B cell (primary cell): ENCODE data around the gene HERPUD1. TPM values are rescaled to one million over a fixed set of nuclear protein-coding genes. Genes with fewer than 3 reads are reported as not detected.
A peak's percentile ranks its signal among the peaks of the same experiment; 100 is the strongest.

ENCODE experiments used
- ATAC-seq: fragments of 200-7000 bp; cut with Tn5 transposase; one replicate; pipeline ENCODE4 v1.10.0; 2021; ENCODE audit warnings: low read depth, mild to moderate bottlenecking, moderate number of reproducible peaks, moderate library complexity
- CTCF ChIA-PET: fragments of 350-600 bp; sonication (Branson Sonifier 250); formaldehyde crosslinking; loops from one replicate; lab custom pipeline; 2021; ENCODE audit warnings: antibody characterized with exemption, inconsistent platforms; lab: Charles Lee
- POLR2A ChIA-PET: fragments of 350-600 bp; sonication (Branson Sonifier 250); formaldehyde crosslinking; loops from one replicate; lab custom pipeline; 2021; ENCODE audit warnings: antibody characterized with exemption; lab: Charles Lee
- DNase-seq: peaks from one replicate; pipeline ENCODE4 v3.0.0; 2013
- H2AFZ ChIP-seq: 2 replicates; pipeline ENCODE4 v1.6.1; 2012; ENCODE audit warnings: mild to moderate bottlenecking, low read depth, low read length; ENCODE audit not compliant: insufficient read depth, poor library complexity, severe bottlenecking
- H3K27ac ChIP-seq, 2 donors: 1 replicate in 1 of 2; 2 replicates in 1 of 2; pipeline ENCODE4 v1.5.1; 2012 to 2013; ENCODE audit warnings: low read length in 2 of 2, mild to moderate bottlenecking in 2 of 2, moderate library complexity in 1 of 2
- H3K27me3 ChIP-seq, 4 experiments: fragments of 200-600 bp in 1 of 4; sonication (generic) in 1 of 4; replicated peaks in 1 of 4; 1 replicate in 2 of 4; 2 replicates in 2 of 4; pipeline versions ENCODE4 v1.6.1 to v1.7.0; 2013 to 2016; ENCODE audit warnings: low read length in 3 of 4, mild to moderate bottlenecking in 2 of 4, mixed read lengths in 1 of 4, moderate library complexity in 1 of 4; ENCODE audit not compliant: insufficient read depth in 4 of 4, control insufficient read depth in 3 of 4; ENCODE audit errors: control extremely low read depth in 1 of 4
- H3K36me3 ChIP-seq, 2 experiments: replicated peaks in 1 of 2; 1 replicate in 1 of 2; 2 replicates in 1 of 2; pipeline versions ENCODE4 v1.6.1 to v1.7.1; 2013; ENCODE audit warnings: low read length in 1 of 2; ENCODE audit not compliant: insufficient read depth in 2 of 2, control insufficient read depth in 1 of 2; ENCODE audit errors: control extremely low read depth in 1 of 2, extremely low read depth in 1 of 2
- H3K4me1 ChIP-seq, 2 donors: fragments of 200-600 bp in 1 of 2; sonication (generic) in 1 of 2; 1 replicate in 1 of 2; 2 replicates in 1 of 2; pipeline versions ENCODE4 v1.5.1 to v1.6.1; 2013 to 2017; ENCODE audit warnings: low read length in 2 of 2; ENCODE audit not compliant: control insufficient read depth in 2 of 2, insufficient read depth in 2 of 2
- H3K4me2 ChIP-seq: replicated peaks from 2 replicates; pipeline ENCODE3; 2012; ENCODE audit warnings: mild to moderate bottlenecking, low read depth, low read length; ENCODE audit not compliant: poor library complexity, severe bottlenecking
- H3K4me3 ChIP-seq, 5 experiments: fragments of 200-600 bp in 1 of 5; sonication (generic) in 1 of 5; 1 replicate in 3 of 5; 2 replicates in 2 of 5; pipeline versions ENCODE4 v1.5.1 to v1.7.0; 2011 to 2016; ENCODE audit warnings: low read length in 4 of 5, mild to moderate bottlenecking in 4 of 5, low read depth in 2 of 5, control low read depth in 1 of 5, moderate library complexity in 1 of 5; ENCODE audit not compliant: insufficient read depth in 1 of 5; ENCODE audit errors: control extremely low read depth in 1 of 5, extremely low read depth in 1 of 5
- H3K79me2 ChIP-seq: fragments of 200-600 bp; sonication (generic); one replicate; pipeline ENCODE4 v1.6.0; 2016; ENCODE audit warnings: low read length; ENCODE audit not compliant: control insufficient read depth, insufficient read depth
- H3K9ac ChIP-seq: fragments of 200-600 bp; sonication (generic); 2 replicates; pipeline ENCODE4 v1.6.1; 2017; ENCODE audit warnings: mild to moderate bottlenecking, low read length, moderate library complexity
- H3K9me3 ChIP-seq, 3 donors: one replicate each; pipeline versions ENCODE4 v1.6.1 to v1.7.1; 2013; ENCODE audit warnings: low read length in 2 of 3; ENCODE audit not compliant: control insufficient read depth in 2 of 3, insufficient read depth in 1 of 3; ENCODE audit errors: control extremely low read depth in 1 of 3
- H4K20me1 ChIP-seq: 2 replicates; pipeline ENCODE4 v1.6.0; 2012; ENCODE audit warnings: mild to moderate bottlenecking, low read length; ENCODE audit not compliant: insufficient read depth, control insufficient read depth, poor library complexity, severe bottlenecking
- H3K27ac Mint-ChIP-seq: one replicate; pipeline ENCODE4 v1.8.0; 2021; ENCODE audit warnings: mixed read lengths
- H3K27me3 Mint-ChIP-seq: one replicate; pipeline ENCODE4 v1.8.0; 2021; ENCODE audit warnings: mixed read lengths
- H3K4me1 Mint-ChIP-seq: one replicate; pipeline ENCODE4 v1.8.0; 2021; ENCODE audit warnings: mixed read lengths
- H3K4me3 Mint-ChIP-seq: one replicate; pipeline ENCODE4 v1.8.0; 2021; ENCODE audit warnings: mixed read lengths
- H3K9me3 Mint-ChIP-seq: one replicate; pipeline ENCODE4 v1.8.0; 2022; ENCODE audit warnings: mixed read lengths; ENCODE audit not compliant: insufficient read depth
- CTCF ChIP-seq: fragments of 200-600 bp; IDR thresholded peaks from one replicate; pipeline ENCODE4 v1.8.0; 2022; ENCODE audit warnings: antibody characterized with exemption, mild to moderate bottlenecking
- EZH2 ChIP-seq: IDR thresholded peaks from 2 replicates; pipeline ENCODE4 v1.6.1; 2012; ENCODE audit warnings: borderline replicate concordance, low read depth, mild to moderate bottlenecking, moderate library complexity, low read length; ENCODE audit not compliant: insufficient read depth, poor library complexity, severe bottlenecking
- WGBS: methylation state at CpG from one replicate; pipeline ENCODE4 v1.1.5; 2013; ENCODE audit warnings: missing lambda C conversion rate; ENCODE audit not compliant: insufficient coverage; 5-methylcytosine and 5-hydroxymethylcytosine counted together
- intact Hi-C: fragments of 100-400 bp; cut with micrococcal nuclease; formaldehyde crosslinking; loops from one replicate; pipeline ENCODE4 v1.10.0; 2022
- polyA plus RNA-seq: library from polyadenylated mRNA; depleted of rRNA; stranded (reverse); fragments of >200 nt; gene quantifications from 2 replicates; pipeline ENCODE4 v1.2.3, GENCODE V29; 2012
- total RNA-seq, 2 donors: library from RNA; stranded (reverse); fragments of 120-200 nt in 1 of 2; gene quantifications; 1 replicate in 1 of 2; 2 replicates in 1 of 2; pipeline versions ENCODE4 v1.2.3 to v1.2.4, GENCODE V29; 2013 to 2022

The HERPUD1 gene
- total and polyA plus RNA-seq, 2 donors (not counting 1 experiment from before 2014, with no cell fraction given): 273 to 1,041 TPM

- H4K20me1 ChIP-seq: no peaks in the 10 kb centered on the region
- no peaks in the 10 kb centered on the region for H3K36me3 ChIP-seq
- H3K9me3 ChIP-seq: no peaks in the 10 kb centered on the region
- peak overlapping the region; percentile 39 for H2AFZ ChIP-seq
- peak overlapping the region; percentile 98 to 100 for H3K27ac ChIP-seq
- H3K4me1 ChIP-seq: peaks cover 53 to 76% of the 10 kb centered on the region in 2 donors
- no peaks in the 10 kb centered on the region for H3K27me3 ChIP-seq
- ChIA-PET CTCF (interaction anchor here (0.7 to 5.0 kb wide), 7 partner anchors 11 to 115 kb away, joined by 4 to 51 read pairs (median 4); partner anchors contain the start of gene HERPUD1), POLR2A (interaction anchor here (0.7 to 5.6 kb wide), 5 partner anchors 8 to 624 kb away, joined by 3 to 108 read pairs (median 7); partner anchors contain the start of genes ADGRG5 and HERPUD1)
- H3K4me3 ChIP-seq: no peak overlapping the region
- ATAC-seq (no peak), DNase-seq (no peak)
- intact Hi-C loops: loop anchor here (10.0 kb wide), 1 partner anchor 314 kb away; the partner anchor contains the start of gene MT2A
- H3K9me3 Mint-ChIP-seq: peaks cover 3% of the 10 kb centered on the region
- no peak overlapping the region for H3K9ac ChIP-seq
- peak overlapping the region; percentile 64 for H3K4me3 Mint-ChIP-seq
- peaks cover 75% of the 10 kb centered on the region for H3K4me1 Mint-ChIP-seq
- TF ChIP-seq CTCF: no peak
- TF ChIP-seq EZH2: no peak
- no peaks in the 10 kb centered on the region for H3K79me2 ChIP-seq
- 91% methylated on average over 9 of the region's 12 CpGs for WGBS
- peak overlapping the region; percentile 80 for H3K27ac Mint-ChIP-seq
- H3K27me3 Mint-ChIP-seq: no peaks in the 10 kb centered on the region
- peak overlapping the region; percentile 79 for H3K4me2 ChIP-seq
Measured at GRCh38 chr16:56918467-56919012, 13.4 kb upstream of the HERPUD1 start.
